ENCODE measurements around the gene C1QL1. TPM values are rescaled to one million over a fixed set of nuclear protein-coding genes. Genes with fewer than 3 reads are reported as not detected.

C1QL1 gene
- total RNA-seq, 6 experiments from 2014 or later, result 0.19 to 0.36 (median 0.25) TPM; not detected in 1

GRCh38 chr17:45003877-45004276 lies 35.8 kb upstream of the C1QL1 start:
- no peak overlapping the region for H3K27ac Mint-ChIP-seq

DNA sequence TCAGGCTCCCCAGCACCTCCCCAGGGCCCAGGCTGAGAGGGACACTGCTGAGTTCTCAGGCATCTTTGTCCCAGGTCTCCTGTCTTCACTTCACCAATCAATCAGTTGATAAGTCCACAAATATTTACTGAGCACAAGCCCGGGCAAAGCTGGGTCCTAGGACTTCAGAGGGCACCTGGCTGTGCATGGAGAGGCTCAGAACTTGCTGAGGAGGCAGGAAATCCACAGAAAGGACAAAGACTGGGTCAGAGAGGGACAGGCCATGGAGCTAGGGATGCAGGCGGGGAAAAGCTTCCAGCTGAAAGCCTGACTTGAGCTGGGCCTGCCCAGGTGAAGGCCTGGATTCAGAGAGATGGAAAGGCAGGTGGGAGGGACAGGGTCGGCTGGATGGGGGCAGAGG lies 33.2 kb upstream of the C1QL1 start:
- no peak overlapping the region for H3K27ac Mint-ChIP-seq
- peaks cover 24% of the 10 kb centered on the region for H3K27me3 Mint-ChIP-seq (ENCODE audit: insufficient read depth)
- no peak for TF ChIP-seq CTCF (IDR thresholded peaks at IDR 0.05)
- H3K36me3 Mint-ChIP-seq (ENCODE audit: low read depth), result no peaks in the 10 kb centered on the region
- peaks cover 9% of the 10 kb centered on the region for H3K9me3 Mint-ChIP-seq
- H3K4me3 Mint-ChIP-seq, result no peak overlapping the region
- DNase-seq, result no peak
- no peaks in the 10 kb centered on the region for H3K4me1 Mint-ChIP-seq (ENCODE audit: low read depth)

More at GRCh38 chr17:45003877-45004276, 35.8 kb upstream of the C1QL1 start:
- no peaks in the 10 kb centered on the region for H3K4me1 Mint-ChIP-seq (ENCODE audit: low read depth)
- DNase-seq, result no peak
- peaks cover 9% of the 10 kb centered on the region for H3K9me3 Mint-ChIP-seq
- TF ChIP-seq CTCF (IDR thresholded peaks at IDR 0.05), result no peak
- no peak overlapping the region for H3K4me3 Mint-ChIP-seq
- H3K27me3 Mint-ChIP-seq (ENCODE audit: insufficient read depth), result peaks cover 33% of the 10 kb centered on the region
- no peaks in the 10 kb centered on the region for H3K36me3 Mint-ChIP-seq (ENCODE audit: low read depth)

- Mint-ChIP-seq H3K27ac (no peak overlapping the region), H3K4me3 (no peak overlapping the region), H3K36me3 (ENCODE audit: low read depth) (no peaks in the 10 kb centered on the region), H3K9me3 (peaks cover 9% of the 10 kb centered on the region), H3K27me3 (ENCODE audit: insufficient read depth) (peaks cover 27% of the 10 kb centered on the region), H3K4me1 (ENCODE audit: low read depth) (no peaks in the 10 kb centered on the region)
- TF ChIP-seq CTCF (IDR thresholded peaks at IDR 0.05), result no peak
- no peak for DNase-seq
These were observed 31.3 kb upstream of the C1QL1 start for GRCh38 chr17:44999433-44999832.

DNA sequence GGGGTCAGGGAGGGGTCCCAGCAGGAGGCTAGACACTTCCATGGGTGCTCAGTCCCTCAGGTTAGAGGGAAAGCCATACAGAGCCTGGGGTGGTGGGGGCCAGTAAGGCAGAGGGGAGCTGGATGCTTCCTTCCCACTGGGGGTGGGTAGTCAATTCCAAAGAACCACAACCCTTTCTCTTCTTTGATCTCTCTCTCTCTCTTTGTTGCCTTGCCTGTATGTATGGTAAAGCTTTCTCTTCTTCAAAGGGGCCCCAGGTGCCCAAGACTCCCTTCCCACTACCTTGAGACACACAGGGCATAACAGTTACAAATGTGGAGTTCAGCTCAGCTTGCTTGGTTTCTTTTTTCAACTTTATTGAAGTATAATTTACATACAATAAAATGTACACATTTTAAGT lies 30.5 kb upstream of the C1QL1 start:
- H3K4me1 Mint-ChIP-seq (ENCODE audit: low read depth), result no peaks in the 10 kb centered on the region
- no peak for DNase-seq
- H3K9me3 Mint-ChIP-seq, result peaks cover 9% of the 10 kb centered on the region
- H3K27me3 Mint-ChIP-seq (ENCODE audit: insufficient read depth), result peaks cover 28% of the 10 kb centered on the region
- no peak overlapping the region for H3K27ac Mint-ChIP-seq
- no peak overlapping the region for H3K4me3 Mint-ChIP-seq
- H3K36me3 Mint-ChIP-seq (ENCODE audit: low read depth), result no peaks in the 10 kb centered on the region
- no peak for TF ChIP-seq CTCF (IDR thresholded peaks at IDR 0.05)

DNA sequence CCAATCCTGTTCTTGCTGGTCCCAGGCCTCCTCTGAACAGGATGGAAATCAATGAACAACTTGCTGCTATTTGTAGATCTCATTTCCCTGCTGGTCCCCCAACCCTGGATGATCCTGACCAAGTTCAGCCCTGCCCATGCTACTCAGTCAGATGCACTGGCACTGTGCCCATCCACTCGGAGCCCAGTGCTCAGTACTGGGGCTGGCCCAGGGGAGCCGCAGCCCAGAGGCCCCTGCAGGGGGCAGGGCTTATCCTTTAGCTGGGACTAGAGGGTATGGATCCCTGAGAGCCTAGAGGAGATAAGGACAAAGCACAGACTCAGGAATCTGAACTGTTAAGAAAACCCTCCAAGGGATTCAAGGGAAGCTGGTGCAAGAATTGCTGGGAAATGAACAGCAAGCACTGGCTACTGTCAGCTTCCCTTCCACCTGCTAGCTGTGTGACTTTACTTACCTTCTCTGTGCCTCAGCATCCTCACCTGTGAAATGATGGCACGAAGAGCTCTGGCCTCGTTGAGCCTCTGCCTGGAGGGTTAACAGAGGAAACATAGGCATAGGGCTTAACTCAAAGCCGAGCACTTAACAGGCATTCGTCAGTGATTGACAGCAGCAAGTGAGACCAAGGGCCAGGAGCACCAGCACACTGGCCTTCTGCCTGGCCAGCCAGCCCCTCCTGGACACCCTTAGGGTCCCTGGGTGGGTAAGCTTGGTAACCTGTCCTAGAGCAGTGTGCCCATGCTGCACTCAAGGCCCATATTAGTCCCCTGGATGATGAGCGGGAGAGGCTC lies 29.8 kb upstream of the C1QL1 start:
- no peak overlapping the region for H3K27ac Mint-ChIP-seq
- no peak for DNase-seq
- H3K9me3 Mint-ChIP-seq, result peaks cover 9% of the 10 kb centered on the region
- no peaks in the 10 kb centered on the region for H3K4me1 Mint-ChIP-seq (ENCODE audit: low read depth)
- H3K36me3 Mint-ChIP-seq (ENCODE audit: low read depth), result no peaks in the 10 kb centered on the region
- no peak overlapping the region for H3K4me3 Mint-ChIP-seq
- no peak for TF ChIP-seq CTCF (IDR thresholded peaks at IDR 0.05)
- peaks cover 27% of the 10 kb centered on the region for H3K27me3 Mint-ChIP-seq (ENCODE audit: insufficient read depth)
